GM18526 (cell line): Measurements from ENCODE around the gene PAPOLA.

Experiments used
- POLR2A ChIP-seq: IDR thresholded peaks from 3 replicates; pipeline ENCODE4 v1.6.1; 2011; ENCODE audit not compliant: insufficient read length; ENCODE audit errors: extremely low read depth

The PAPOLA gene

DNA sequence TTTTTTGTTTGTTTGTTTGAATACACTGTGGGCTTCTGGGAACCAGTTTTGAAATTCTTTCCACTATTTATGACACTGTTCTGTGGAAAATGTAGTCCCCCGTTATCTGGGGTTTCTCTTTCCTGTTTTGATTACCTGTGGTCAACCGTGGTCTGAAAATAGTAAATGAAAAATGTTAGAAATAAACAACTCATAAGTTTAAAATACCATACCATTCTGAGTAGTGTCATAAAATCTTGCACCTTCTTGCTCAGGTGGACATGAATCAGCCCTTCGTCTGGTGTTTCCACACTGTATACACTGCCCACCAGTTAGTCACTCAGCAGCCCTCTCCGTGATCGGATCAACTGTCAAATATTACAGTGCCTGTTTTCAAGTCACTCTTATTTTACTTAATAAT lies 5.1 kb upstream of the PAPOLA start:
- TF ChIP-seq POLR2A, result no peak

DNA sequence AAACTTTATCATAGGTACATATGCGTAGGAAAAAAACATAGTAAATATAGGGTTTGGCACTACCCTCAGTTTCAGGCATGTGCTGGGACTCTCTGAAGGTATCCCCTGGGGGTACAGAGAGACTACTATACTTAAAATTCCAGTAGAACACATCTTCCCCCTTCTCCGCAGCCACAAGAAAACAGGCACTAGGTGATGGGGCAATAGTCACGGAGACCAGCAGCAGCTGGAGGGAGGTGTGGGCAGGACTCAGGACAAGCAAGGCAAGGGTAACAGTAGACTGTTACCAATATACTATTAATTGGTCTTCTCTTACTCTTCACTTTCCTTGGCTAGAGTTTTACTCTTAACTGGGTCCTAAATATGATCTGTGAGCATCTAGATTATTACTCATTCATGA lies 4.6 kb upstream of the PAPOLA start:
- TF ChIP-seq POLR2A, result no peak

DNA sequence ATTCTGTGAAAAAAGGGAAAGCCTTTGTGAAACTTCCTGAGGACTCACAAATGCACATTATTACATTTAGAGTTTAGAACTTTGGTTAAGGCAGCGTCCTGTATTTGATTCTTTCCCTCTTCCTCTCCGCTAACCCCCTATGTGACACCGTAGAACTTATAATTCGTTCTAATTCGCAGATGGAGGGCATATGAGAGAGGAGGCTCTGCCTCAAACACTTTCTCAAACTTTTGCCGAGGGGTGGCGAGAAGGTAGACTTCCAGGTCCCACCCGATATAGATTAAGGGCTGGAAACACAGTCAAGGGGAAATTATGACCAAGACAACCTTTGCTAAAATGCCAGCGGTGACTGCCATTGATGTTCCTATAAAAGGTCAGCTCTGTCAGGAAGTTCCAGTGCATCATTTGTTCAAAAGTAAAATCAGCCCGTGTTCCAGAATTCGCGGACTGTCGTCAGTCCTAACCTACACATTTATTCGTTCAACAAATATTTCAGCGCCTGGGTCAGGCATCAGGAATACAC lies 904 bp upstream of the PAPOLA start:
- TF ChIP-seq POLR2A, result no peak

DNA sequence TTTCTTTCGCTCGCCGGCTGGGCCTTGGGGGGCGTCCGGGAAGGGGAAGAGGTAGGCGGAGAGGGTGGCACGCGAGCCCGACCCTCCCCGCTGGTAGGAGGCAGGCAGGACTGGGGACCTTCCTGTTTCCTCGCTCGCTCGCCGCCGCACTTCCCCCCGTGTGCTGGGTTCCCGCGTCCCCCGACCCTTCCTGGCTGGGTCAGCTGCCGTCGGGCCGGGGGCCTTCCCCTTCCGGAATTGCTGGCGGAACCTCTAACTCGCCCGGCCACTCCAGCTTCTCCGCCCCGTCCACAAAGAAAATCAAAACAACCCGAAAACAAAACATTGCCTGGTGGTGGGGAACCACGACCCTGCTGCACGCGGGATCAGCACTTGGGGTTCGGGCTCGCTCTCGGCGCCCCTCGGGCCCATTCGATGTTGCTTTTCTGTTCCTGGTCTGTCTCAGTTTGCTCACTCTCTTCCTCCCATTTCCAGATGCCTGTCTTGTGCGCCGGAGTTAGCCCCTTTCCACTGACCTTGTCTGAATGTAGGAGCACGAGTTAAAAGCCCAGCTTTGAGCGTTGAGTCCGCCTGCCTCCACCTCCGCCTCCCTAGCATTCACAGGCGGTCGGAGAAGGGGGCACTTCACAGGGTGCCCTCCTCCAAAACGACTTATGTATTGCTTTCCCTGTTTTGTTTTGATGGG lies 581 bp downstream of the PAPOLA start:
- no peak for TF ChIP-seq POLR2A

DNA sequence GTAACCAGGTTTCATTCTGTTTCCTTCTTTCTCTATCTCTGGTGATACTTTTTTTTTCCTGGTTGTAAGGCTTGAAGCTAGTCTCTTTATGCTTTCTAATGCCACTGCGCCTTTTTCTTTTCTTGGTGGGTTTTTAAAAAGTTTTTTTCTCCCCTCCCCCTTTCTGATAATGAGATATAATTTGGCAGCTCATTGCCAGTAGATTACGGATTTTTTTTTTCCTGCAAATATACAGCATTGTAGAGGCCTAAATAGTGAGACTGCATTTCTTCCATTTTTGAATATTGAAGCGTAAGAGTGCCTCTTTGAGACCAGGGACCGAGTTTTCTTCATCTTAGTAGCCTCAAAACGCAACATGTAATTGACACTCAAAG lies 1.1 kb downstream of the PAPOLA start:
- no peak for TF ChIP-seq POLR2A

DNA sequence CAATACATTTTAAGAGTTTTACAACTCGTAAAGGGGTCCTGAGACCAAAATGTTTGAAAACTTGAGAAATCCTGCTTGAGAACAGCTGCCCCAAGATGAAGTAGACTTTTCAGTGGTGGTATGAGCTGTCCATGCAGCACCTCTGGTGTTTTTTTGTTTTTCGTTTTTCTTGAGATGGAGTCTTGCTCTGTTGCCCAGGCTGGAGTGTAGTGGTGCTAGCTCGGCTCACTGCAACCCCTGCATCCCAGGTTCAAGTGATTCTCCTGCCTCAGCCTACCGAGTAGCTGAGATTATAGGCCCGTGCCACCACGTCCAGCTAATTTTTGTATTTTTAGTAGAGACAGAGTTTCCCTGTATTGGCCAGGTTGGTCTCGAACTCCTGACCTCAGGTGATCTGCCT lies 5.5 kb downstream of the PAPOLA start:
- no peak for TF ChIP-seq POLR2A

DNA sequence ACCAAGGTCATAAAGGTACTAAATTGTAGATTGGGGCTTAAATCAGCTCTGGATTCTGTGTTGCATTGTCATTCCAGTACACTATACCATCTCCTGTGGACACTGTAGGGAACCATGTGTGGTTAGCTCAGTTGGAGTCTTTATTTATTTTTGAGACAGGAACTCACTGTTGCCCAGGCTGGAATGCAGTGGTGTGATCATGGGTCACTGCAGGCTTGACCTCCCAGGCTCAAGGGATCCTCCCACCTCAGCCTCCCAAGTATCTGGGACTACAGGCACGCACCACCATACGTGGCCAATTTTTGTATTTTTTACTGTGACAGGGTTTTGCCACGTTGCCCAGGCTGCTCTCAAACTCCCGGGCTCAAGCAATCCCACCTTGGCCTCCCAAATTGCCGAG lies 6.7 kb downstream of the PAPOLA start:
- TF ChIP-seq POLR2A, result no peak

DNA sequence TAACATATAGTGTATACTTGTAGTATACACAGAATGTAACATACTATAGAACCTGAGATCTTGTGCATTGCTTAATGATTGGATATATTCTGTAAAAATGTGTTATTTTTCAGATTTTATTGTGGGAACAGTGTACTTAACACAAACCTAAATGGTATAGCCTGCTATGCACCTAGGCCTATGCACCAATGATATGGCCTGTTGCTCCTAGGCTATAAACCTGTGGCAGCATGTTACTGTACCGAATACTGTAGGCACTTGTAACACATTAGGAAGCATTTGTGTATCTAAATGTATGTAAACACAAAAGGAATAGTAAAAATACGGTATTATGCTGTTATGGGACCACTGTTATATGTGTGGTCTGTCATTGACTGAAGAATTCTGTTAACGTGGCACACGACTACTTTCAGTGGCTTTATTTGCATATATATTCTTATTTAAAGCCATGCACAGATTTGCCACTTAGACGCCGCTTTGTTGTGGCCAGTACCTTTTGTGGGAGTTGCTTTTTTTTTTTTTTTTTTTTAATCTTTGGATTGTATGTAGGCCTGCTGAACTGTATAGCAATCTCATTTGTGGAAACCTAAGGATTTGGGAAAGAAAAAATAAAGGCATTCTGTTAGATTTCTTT lies 7.4 kb downstream of the PAPOLA start:
- no peak for TF ChIP-seq POLR2A

DNA sequence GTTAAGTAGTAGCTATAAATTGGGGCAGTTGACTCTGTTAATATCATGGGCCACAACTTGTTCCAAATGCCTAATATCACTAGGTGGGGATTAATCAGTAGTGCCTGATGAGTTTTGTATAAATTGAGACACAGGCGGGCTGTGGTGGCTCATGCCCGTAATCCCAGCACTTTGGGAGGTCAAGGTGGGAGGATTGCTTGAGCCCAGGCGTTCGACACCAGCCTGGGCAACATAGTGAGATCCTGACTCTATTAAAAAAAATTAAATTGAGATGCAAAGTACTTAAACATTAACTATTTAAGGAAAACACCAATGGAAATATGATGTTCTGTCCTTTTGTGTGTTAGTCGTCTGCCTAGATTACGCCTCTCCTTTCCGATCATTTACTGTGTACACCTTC lies 9.0 kb downstream of the PAPOLA start:
- no peak for TF ChIP-seq POLR2A

DNA sequence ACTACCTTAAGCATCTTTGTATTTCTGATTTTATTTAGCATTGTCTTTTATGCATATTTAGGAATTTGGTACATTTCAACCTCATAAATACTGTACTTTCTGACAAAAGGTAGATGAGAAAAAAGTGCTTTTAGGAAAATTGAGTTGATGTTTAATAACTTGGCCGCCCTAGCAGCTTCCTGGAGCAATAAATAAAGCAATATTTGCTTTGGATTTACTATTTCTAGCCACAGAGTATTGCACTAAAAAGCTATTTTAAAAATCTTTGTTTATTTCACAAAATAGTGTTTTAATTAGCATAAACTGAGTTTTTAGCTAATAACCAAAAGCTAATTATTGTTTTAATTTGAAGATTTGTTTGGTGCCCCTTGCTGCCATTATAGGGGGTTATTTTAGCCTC lies 9.5 kb downstream of the PAPOLA start:
- TF ChIP-seq POLR2A, result no peak

DNA sequence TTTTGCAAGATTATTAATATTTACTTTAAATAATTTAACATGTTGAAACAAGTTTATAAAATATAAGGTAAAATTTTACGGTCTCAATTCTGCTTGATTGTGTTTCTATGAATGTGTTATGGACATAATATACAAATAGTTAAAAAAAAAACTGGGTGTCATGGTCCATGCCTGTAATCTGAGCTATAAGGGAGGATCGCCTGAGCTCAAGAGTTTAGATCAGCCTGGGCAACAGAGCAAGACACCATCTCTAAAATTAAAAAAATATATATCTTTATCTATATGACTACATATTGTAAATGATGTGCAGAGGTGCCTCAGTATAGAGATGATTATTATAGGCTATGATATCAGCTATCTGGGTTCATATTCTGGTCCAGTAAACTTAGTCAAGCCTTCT lies 9.9 kb downstream of the PAPOLA start:
- TF ChIP-seq POLR2A, result no peak

DNA sequence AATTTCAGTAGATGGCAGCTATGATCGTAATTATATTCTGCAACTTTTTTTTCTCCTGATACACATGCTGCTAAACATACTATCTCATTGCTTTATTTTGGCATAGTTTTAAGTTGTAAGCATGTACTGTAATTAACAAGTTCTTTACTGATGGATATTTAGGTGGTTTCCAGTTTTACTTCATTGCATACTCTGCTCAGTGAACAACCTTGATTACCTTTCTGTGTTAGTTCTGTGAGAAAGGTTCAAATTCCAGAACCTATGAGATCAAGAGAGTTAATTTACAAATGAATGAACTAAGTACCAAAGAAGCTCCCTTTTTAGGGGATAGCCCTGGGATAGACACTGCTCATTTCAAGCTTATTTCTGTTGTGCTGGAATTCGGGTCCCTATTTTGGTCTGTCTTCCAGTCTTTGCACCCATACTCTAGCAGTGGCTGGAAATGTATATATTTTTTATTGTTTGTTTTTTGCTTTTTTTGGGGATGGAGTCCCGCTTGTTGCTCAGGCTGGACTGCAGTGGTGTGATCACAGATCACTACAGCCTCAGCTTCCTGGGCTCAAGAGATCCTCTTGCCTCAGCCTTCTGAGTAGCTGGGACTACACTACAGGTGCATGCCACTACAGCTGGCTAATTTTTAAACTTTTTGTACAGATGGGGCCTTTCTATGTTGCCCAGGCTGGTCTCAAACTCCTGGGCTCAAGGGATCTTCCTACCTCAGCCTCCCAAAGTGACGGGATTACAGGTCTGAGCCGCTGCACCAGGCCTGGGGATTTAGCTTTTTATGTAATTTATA lies 10.6 kb downstream of the PAPOLA start:
- no peak for TF ChIP-seq POLR2A

DNA sequence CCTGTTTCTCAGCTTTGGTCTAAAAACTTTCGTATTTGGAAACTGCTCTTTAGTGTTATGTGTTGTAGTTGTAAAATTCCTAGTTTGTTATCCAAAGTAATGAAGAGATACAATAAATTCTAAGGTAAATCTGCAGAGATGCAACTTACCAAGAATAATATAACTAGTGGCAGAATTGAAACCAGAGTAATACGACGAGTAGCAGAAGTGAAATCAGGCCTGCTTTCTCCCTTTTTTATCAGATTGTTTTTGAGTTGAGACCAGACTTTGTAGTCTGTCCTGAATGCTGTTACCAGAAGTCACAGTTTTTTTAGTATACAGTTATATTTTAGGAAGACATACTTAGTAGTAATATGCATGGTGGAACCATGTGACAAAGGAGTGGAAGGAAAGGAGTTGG lies 12.5 kb downstream of the PAPOLA start:
- no peak for TF ChIP-seq POLR2A

DNA sequence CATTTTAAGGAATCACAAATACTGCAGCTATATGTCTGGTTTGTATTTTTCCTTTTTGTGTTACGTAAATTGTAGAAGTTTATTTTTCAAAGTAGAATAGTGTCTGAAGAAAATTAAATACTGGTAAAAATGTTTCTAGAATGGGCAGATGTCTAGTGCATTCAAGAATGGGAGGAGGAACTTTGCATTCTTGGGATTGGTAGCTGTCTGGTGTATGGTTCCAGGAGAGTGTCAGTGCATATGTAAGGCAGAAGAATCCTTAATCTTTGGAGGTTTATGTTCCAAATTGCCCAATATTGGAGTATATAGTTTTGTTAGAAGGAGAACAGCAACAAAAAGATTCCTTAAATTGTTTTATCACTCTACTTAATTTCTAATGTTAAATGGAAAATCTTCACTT lies 13.5 kb downstream of the PAPOLA start:
- TF ChIP-seq POLR2A, result no peak

DNA sequence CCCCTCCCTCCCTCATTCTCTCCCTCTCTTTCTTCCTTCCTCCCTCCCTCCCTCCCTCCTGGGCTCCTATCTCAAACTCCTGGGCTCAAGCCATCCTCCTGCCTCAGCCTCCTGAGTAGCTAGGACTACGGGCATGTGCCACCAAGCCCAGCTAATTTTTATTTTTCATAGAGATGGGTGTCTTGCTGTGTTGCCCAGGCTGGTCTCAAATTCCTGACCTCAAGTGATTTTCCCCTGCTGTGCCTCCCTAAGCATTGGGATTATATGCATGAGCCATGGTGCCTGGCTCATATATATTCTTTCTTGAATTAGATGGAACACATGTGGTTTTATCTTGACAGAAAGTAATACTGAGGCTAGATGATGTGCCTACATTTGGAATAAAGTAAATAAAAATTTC lies 14.2 kb downstream of the PAPOLA start:
- no peak for TF ChIP-seq POLR2A

DNA sequence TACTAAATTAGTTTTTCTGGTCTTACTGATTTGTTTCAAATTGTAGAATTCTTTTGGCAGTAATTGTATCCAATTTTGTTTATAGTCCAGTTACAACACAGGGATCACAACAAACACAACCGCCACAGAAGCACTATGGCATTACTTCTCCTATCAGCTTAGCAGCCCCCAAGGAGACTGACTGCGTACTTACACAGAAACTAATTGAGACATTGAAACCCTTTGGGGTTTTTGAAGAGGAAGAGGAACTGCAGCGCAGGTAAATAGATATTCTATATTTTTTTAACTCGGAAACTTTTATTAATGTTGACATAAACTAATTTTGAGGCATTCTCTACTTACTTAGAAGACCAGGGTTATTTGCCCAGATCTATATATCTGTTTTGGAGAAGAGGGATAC lies 17.8 kb downstream of the PAPOLA start:
- TF ChIP-seq POLR2A, result no peak
